ENCODE data around the gene NMD3. TPM values are rescaled to one million over a fixed set of nuclear protein-coding genes. Genes with fewer than 3 reads are reported as not detected.

Gene NMD3
- total and polyA plus RNA-seq, 2 of the 4 experiments (the other 2 are of a cell fraction): 33.8 to 95.0 TPM

DNA sequence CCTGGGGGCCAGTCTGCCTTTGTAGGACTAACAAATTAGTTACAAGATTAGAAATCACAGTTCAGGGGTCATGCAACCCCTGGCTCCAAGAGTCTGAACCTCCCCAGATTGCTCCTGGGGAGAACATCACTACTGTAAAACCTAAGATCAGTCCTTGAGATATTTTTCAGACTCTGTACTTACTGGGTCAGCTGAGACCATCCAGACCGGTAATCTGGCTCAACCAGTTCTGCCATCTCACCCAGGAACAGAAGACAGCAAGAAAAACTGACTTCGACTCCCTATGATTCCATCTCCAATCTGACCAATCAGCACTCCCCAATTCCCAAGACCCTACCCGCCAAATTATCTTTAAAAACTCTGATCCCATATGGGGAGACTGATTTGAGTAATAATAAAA, 47.5 kb downstream of the NMD3 start:
- H2AK5ac ChIP-seq (ENCODE audit: low read depth, low read length): no peak overlapping the region
- H3K36me3 ChIP-seq (ENCODE audit: control insufficient read depth, insufficient read depth, low read length): peaks cover 5% of the 10 kb centered on the region; the same call in 1 of the 2 replicates
- intact Hi-C loops (cut with micrococcal nuclease): no loop called here
- TF ChIP-seq MAFK (IDR thresholded peaks at IDR 0.05; ENCODE audit: low read depth, low read length): no peak
- TF ChIP-seq USF2 (IDR thresholded peaks at IDR 0.05; ENCODE audit: low read depth, low read length): no peak
- TF ChIP-seq MXI1 (IDR thresholded peaks at IDR 0.05; ENCODE audit: borderline replicate concordance, low read depth, low read length): no peak
- no peak for TF ChIP-seq SMC3 (IDR thresholded peaks at IDR 0.05; ENCODE audit: low read depth, low read length)
- TF ChIP-seq POLR2A (IDR thresholded peaks at IDR 0.05; ENCODE audit: low read depth, low read length): no peak
- TF ChIP-seq MAZ (IDR thresholded peaks at IDR 0.05; ENCODE audit: borderline replicate concordance, low read depth, low read length): no peak
- TF ChIP-seq RCOR1 (IDR thresholded peaks at IDR 0.05; ENCODE audit: insufficient replicate concordance, low read length): no peak
- no peak for TF ChIP-seq CHD1 (IDR thresholded peaks at IDR 0.05; ENCODE audit: low read depth, low read length)
- TF ChIP-seq, protein P1, sequence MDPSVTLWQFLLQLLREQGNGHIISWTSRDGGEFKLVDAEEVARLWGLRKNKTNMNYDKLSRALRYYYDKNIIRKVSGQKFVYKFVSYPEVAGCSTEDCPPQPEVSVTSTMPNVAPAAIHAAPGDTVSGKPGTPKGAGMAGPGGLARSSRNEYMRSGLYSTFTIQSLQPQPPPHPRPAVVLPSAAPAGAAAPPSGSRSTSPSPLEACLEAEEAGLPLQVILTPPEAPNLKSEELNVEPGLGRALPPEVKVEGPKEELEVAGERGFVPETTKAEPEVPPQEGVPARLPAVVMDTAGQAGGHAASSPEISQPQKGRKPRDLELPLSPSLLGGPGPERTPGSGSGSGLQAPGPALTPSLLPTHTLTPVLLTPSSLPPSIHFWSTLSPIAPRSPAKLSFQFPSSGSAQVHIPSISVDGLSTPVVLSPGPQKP (IDR thresholded peaks at IDR 0.05; ENCODE audit: borderline replicate concordance, low read depth, low read length): no peak
- TF ChIP-seq FOS (IDR thresholded peaks at IDR 0.05; ENCODE audit: low read depth, low read length): no peak
- TF ChIP-seq RFX5 (IDR thresholded peaks at IDR 0.05; ENCODE audit: low read depth, low read length): no peak
- TF ChIP-seq BHLHE40 (IDR thresholded peaks at IDR 0.05; ENCODE audit: low read depth, low read length): no peak
- no peak overlapping the region for H2BK20ac ChIP-seq (ENCODE audit: low read depth, low read length)
- DNase-seq: no peak
- in situ Hi-C loops (cut with MboI; ENCODE audit: low sequenced_read_pairs): no loop called here
- no peaks in the 10 kb centered on the region for H3K27me3 ChIP-seq (ENCODE audit: control insufficient read depth, insufficient read depth, low read length)
- ChIA-PET CTCF (no interaction called here), POLR2A (ENCODE audit: unreplicated experiment) (no interaction called here)
- no peak overlapping the region for H2AK9ac ChIP-seq (replicated peaks; ENCODE audit: low read depth, low read length, poor library complexity)
- peak overlapping the region; percentile 4; the same call in 1 of the 2 replicates for H4K91ac ChIP-seq (ENCODE audit: insufficient read depth, low read depth, low read length)
- no peak overlapping the region for H2BK5ac ChIP-seq (ENCODE audit: low read depth, low read length, poor library complexity, severe bottlenecking)
- no TSS peak for BruUV-seq (replicated peaks)
- no peak overlapping the region for H4K5ac ChIP-seq (ENCODE audit: low read depth, low read length)
- H3K9me3 ChIP-seq (ENCODE audit: control insufficient read depth, insufficient read depth, low read length): peaks cover 5% of the 10 kb centered on the region
- H4K8ac ChIP-seq (ENCODE audit: low read depth in 2 of 2, low read length in 2 of 2): no peak overlapping the region; a peak in 1 of 4 replicates
- peak overlapping the region; percentile 16; the same call in 1 of the 2 replicates for H3K4ac ChIP-seq (ENCODE audit: low read depth, low read length)
- dilution Hi-C loops (cut with HindIII; ENCODE audit: low sequenced_read_pairs, unreplicated experiment): no loop called here
- H3K79me1 ChIP-seq (ENCODE audit: low read depth in 1 of 2, low read length in 2 of 2): peaks cover 0 to 6% of the 10 kb centered on the region in 2 experiments; a peak in 2 of 4 replicates
- H4K20me1 ChIP-seq (ENCODE audit: insufficient read depth, low read length): no peaks in the 10 kb centered on the region
- WGBS, 2 experiments (ENCODE audit: extremely low coverage in 2 of 2, insufficient read length in 1 of 2): no CpG with 5 or more reads among the region's 3 CpGs
- no peak overlapping the region for H3K4me2 ChIP-seq (ENCODE audit: low read depth, low read length)
- H2BK120ac ChIP-seq (ENCODE audit: low read depth, low read length): no peak overlapping the region; the same call in 1 of the 2 replicates
- H3K56ac ChIP-seq (ENCODE audit: extremely low read depth, insufficient read depth, low read length): no peak overlapping the region
- H3K9me1 ChIP-seq (ENCODE audit: insufficient read depth, low read length): no peaks in the 10 kb centered on the region
- no peak for ATAC-seq (ENCODE audit: low read depth)
- no peak overlapping the region for H2AFZ ChIP-seq (replicated peaks; ENCODE audit: low read length, poor library complexity)
- no peak overlapping the region for H3K18ac ChIP-seq (ENCODE audit: low read depth, low read length)
- peaks cover 4% of the 10 kb centered on the region for H3K4me1 ChIP-seq (ENCODE audit: control insufficient read depth, insufficient read depth, low read length)
- no peak overlapping the region for H3K27ac ChIP-seq (ENCODE audit: insufficient read depth, low read length)
- H3K23ac ChIP-seq (ENCODE audit: low read depth, low read length): no peak overlapping the region
- no peak overlapping the region; the same call in 2 of the 3 replicates for H2BK15ac ChIP-seq (ENCODE audit: low read depth, low read length)
- H3K9ac ChIP-seq (ENCODE audit: low read depth, low read length): no peak overlapping the region
- H3K4me3 ChIP-seq (ENCODE audit: insufficient read depth, low read depth, low read length): no peak overlapping the region
- no peak overlapping the region for H3K14ac ChIP-seq (replicated peaks; ENCODE audit: low read depth, low read length)
